Liver (tissue), 9 donors: ENCODE measurements around the gene ZDHHC5. TPM values are rescaled to one million over a fixed set of nuclear protein-coding genes. Genes with fewer than 3 reads are reported as not detected.

ENCODE experiments used
- DNase-seq: peaks from one replicate; pipeline ENCODE4 v3.0.0-alpha.2; 2017; ENCODE audit warnings: low spot score
- H3K27ac ChIP-seq, 2 donors: one replicate each; pipeline ENCODE4 v1.7.0; 2013; ENCODE audit warnings: inconsistent platforms in 2 of 2, low read length in 2 of 2, control low read depth in 1 of 2, low read depth in 1 of 2, mild to moderate bottlenecking in 1 of 2
- H3K27me3 ChIP-seq, 4 donors: one replicate each; pipeline versions ENCODE4 v1.6.1 to v1.7.0; 2013; ENCODE audit warnings: low read length in 3 of 4, inconsistent platforms in 1 of 4, mild to moderate bottlenecking in 1 of 4, moderate library complexity in 1 of 4; ENCODE audit not compliant: control insufficient read depth in 4 of 4, insufficient read depth in 4 of 4
- H3K36me3 ChIP-seq, 4 donors: one replicate each; pipeline versions ENCODE4 v1.6.1 to v1.7.0; 2013; ENCODE audit warnings: low read length in 3 of 4, mild to moderate bottlenecking in 3 of 4, low read depth in 1 of 4, moderate library complexity in 1 of 4; ENCODE audit not compliant: control insufficient read depth in 4 of 4, insufficient read depth in 3 of 4
- H3K4me1 ChIP-seq, 4 donors: one replicate each; pipeline versions ENCODE4 v1.6.1 to v1.7.0; 2013; ENCODE audit warnings: low read length in 3 of 4, mild to moderate bottlenecking in 3 of 4, moderate library complexity in 1 of 4; ENCODE audit not compliant: control insufficient read depth in 4 of 4, insufficient read depth in 4 of 4
- H3K4me3 ChIP-seq, 3 donors: one replicate each; pipeline versions ENCODE4 v1.6.1 to v1.7.0; 2013; ENCODE audit warnings: low read length in 3 of 3, control low read depth in 1 of 3, low read depth in 1 of 3, mild to moderate bottlenecking in 1 of 3
- H3K9ac ChIP-seq, 2 donors: one replicate each; pipeline ENCODE4 v1.7.0; 2013; ENCODE audit warnings: low read length in 2 of 2, mild to moderate bottlenecking in 2 of 2, moderate library complexity in 2 of 2, control low read depth in 1 of 2, low read depth in 1 of 2
- H3K9me3 ChIP-seq, 4 donors: one replicate each; pipeline versions ENCODE4 v1.6.1 to v1.7.0; 2013; ENCODE audit warnings: low read length in 3 of 4; ENCODE audit not compliant: control insufficient read depth in 4 of 4
- CTCF ChIP-seq: fragments of 150-350 bp; IDR thresholded peaks from 2 replicates; pipeline ENCODE4 v1.5.1; 2017; ENCODE audit warnings: improper control_type of control experiment, low read depth, low read length; ENCODE audit not compliant: missing input control
- EGR1 ChIP-seq, 2 donors: IDR thresholded peaks; 2 replicates each; pipeline ENCODE4 v1.6.1; 2016 to 2018; ENCODE audit warnings: antibody characterized with exemption in 2 of 2, low read depth in 2 of 2
- FOXA1 ChIP-seq: IDR thresholded peaks from 2 replicates; pipeline ENCODE4 v1.6.1; 2016; ENCODE audit warnings: antibody characterized with exemption
- GABPA ChIP-seq, 2 donors: IDR thresholded peaks in 1 of 2; conservative IDR thresholded peaks in 1 of 2; 2 replicates each; pipeline ENCODE4 v1.6.1; 2016; ENCODE audit warnings: antibody characterized with exemption in 2 of 2, mild to moderate bottlenecking in 1 of 2, moderate library complexity in 1 of 2
- NR2F2 ChIP-seq: IDR thresholded peaks from 2 replicates; pipeline ENCODE4 v1.6.1; 2016; ENCODE audit warnings: antibody characterized with exemption
- RAD21 ChIP-seq, 2 donors: IDR thresholded peaks; 2 replicates each; pipeline ENCODE4 v1.6.1; 2016; ENCODE audit warnings: antibody characterized with exemption in 2 of 2, mild to moderate bottlenecking in 2 of 2
- REST ChIP-seq: IDR thresholded peaks from 2 replicates; pipeline ENCODE4 v1.6.1; 2016; ENCODE audit warnings: antibody characterized with exemption, mild to moderate bottlenecking
- RXRA ChIP-seq, 2 donors: IDR thresholded peaks; 2 replicates each; pipeline ENCODE4 v1.6.1; 2017 to 2018; ENCODE audit warnings: antibody characterized with exemption in 2 of 2, mild to moderate bottlenecking in 1 of 2
- TAF1 ChIP-seq: conservative IDR thresholded peaks from 2 replicates; pipeline ENCODE4 v1.6.1; 2016; ENCODE audit warnings: antibody characterized with exemption, mild to moderate bottlenecking
- YY1 ChIP-seq: IDR thresholded peaks from 2 replicates; pipeline ENCODE4 v1.6.1; 2016; ENCODE audit warnings: antibody characterized with exemption, mild to moderate bottlenecking
- ZBTB33 ChIP-seq: IDR thresholded peaks from 2 replicates; pipeline ENCODE4 v1.6.1; 2016; ENCODE audit warnings: antibody characterized with exemption
- WGBS: extraction: QIAGEN DNeasy Blood & Tissue Kit; methylation state at CpG from one replicate; pipeline ENCODE4 v1.1.7; 2013; 5-methylcytosine and 5-hydroxymethylcytosine counted together
- polyA plus RNA-seq, 2 donors: library from polyadenylated mRNA; stranded (reverse) in 1 of 2; unstranded in 1 of 2; fragments of 200-250 nt in 1 of 2; fragments of >200 nt in 1 of 2; fragmentation: Nextera tagmentation in 1 of 2; extraction: Ambion mirVana in 1 of 2; gene quantifications; one replicate each; pipeline versions ENCODE4 v1.2.1 to v1.2.3, GENCODE V29; 2013 to 2015
- total RNA-seq, 2 donors: library from RNA; depleted of rRNA; stranded (reverse); fragments of >200 nt; gene quantifications; one replicate each; pipeline ENCODE4 v1.2.3, GENCODE V29; 2014
- TF ChIP-seq, protein P1 (sequence below): IDR thresholded peaks from 2 replicates; pipeline ENCODE4 v1.6.1; 2016; ENCODE audit warnings: antibody characterized with exemption
- donor health status: healthy.
- donor health status: healthy.
- donor health status: healthy.
- donor health status: healthy.
- donor health status: healthy.

Gene ZDHHC5
- total and polyA plus RNA-seq, 4 donors = 7.2 to 31.4 (median 26.1) TPM

DNA sequence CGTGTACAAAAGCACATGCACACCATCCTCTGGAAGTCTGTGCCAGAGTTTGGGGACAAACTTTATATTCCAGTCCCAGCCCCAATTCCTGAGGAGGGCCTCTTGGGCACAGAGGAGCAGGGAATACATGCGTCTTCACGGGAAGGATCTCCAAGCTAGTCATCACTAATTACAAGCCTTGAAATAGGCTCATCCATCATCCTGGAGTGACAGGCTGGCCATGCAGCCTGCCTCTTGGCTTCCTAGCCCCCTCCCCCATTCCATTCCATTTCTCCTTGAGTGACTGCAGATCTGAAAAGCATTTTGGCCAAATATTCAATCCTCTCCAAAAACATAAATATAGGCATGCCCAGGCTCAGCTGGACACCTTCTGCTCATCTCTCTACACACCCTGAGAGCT, 45.7 kb upstream of the ZDHHC5 start (continued):
- no peak for TF ChIP-seq REST
- TF ChIP-seq RAD21 (IDR thresholded peaks at IDR 0.05) = no peak
- no peak for TF ChIP-seq TAF1
- no peak for TF ChIP-seq YY1
- no peak for TF ChIP-seq NR2F2
- TF ChIP-seq CTCF = no peak

GRCh38 chr11:57624864-57625263, 43.0 kb upstream of the ZDHHC5 start:
- no peaks in the 10 kb centered on the region for H3K27me3 ChIP-seq
- WGBS = 68% methylated on average over 2 of the region's 2 CpGs
- peaks cover 0 to 5% (median 0%) of the 10 kb centered on the region in 4 donors for H3K4me1 ChIP-seq
- no peak overlapping the region for H3K9ac ChIP-seq
- no peaks in the 10 kb centered on the region for H3K9me3 ChIP-seq
- H3K36me3 ChIP-seq = peaks cover 3 to 32% (median 21%) of the 10 kb centered on the region in 4 donors
- no peak overlapping the region for H3K27ac ChIP-seq
- no peak for DNase-seq
- no peak overlapping the region for H3K4me3 ChIP-seq
- no peak for TF ChIP-seq RXRA (IDR thresholded peaks at IDR 0.05)
- TF ChIP-seq FOXA1 = no peak
- TF ChIP-seq, protein P1, sequence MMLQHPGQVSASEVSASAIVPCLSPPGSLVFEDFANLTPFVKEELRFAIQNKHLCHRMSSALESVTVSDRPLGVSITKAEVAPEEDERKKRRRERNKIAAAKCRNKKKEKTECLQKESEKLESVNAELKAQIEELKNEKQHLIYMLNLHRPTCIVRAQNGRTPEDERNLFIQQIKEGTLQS = no peak

DNA sequence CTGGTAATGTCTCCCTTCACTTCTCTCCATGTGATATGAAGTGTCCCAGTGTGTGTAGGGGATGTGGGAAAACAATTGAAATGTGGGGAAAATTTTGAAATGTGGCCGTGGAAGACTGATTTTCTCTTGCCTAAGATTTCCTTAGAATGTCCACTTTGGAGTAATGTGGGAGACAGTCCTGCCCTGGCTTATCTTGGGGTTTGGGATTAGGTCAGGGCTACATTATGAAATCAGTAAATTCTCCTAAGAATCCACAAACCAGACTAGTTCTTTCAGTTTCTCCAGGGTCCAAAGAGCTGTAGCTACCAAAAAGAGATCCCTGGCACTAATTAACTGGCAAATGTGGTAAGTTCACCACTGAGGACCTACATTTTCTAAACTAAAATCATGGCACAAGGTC, 41.0 kb upstream of the ZDHHC5 start:
- Histone ChIP-seq H3K27ac (no peak overlapping the region), H3K36me3 (peaks cover 3 to 28% (median 15%) of the 10 kb centered on the region in 4 donors), H3K27me3 (no peaks in the 10 kb centered on the region), H3K4me1 (peaks cover 0 to 5% (median 0%) of the 10 kb centered on the region in 4 donors), H3K9me3 (no peaks in the 10 kb centered on the region), H3K9ac (no peak overlapping the region), H3K4me3 (no peak overlapping the region)
- TF ChIP-seq, protein P1 = no peak
- TF ChIP-seq FOXA1 = no peak
- no peak for TF ChIP-seq ZBTB33
- TF ChIP-seq GABPA (IDR thresholded peaks at IDR 0.05 in 1 of 2, conservative IDR thresholded peaks at IDR 0.05 in 1 of 2) = no peak
- TF ChIP-seq EGR1 (IDR thresholded peaks at IDR 0.05; ENCODE audit: low read depth in 2 of 2) = no peak
- TF ChIP-seq RXRA (IDR thresholded peaks at IDR 0.05) = no peak
- TF ChIP-seq YY1 = no peak
- TF ChIP-seq RAD21 (IDR thresholded peaks at IDR 0.05) = no peak
- DNase-seq = no peak
- WGBS = 72% methylated on average over 1 of the region's 1 CpG
